Skin epidermis (tissue), 12 donors: ENCODE results near the gene NPC1.
"Not testable (repeated sequence)": the region's sequence is repeated elsewhere in the genome, so short reads cannot be mapped to it uniquely, and the experiment has no call there.

Experiments used
- H3K27ac ChIP-seq, 21 experiments: fragments of 200-600 bp; sonication (generic) in 11 of 21; one replicate each; pipeline ENCODE4 v1.5.0; 2020; ENCODE audit warnings: mild to moderate bottlenecking in 3 of 21, inconsistent platforms in 2 of 21, moderate library complexity in 2 of 21
- H3K4me3 ChIP-seq, 7 experiments: fragments of 200-600 bp; sonication (generic) in 2 of 7; one replicate each; pipeline ENCODE4 v1.5.0; 2020; ENCODE audit warnings: inconsistent platforms in 2 of 7, mild to moderate bottlenecking in 2 of 7, moderate library complexity in 1 of 7

NPC1 gene

DNA sequence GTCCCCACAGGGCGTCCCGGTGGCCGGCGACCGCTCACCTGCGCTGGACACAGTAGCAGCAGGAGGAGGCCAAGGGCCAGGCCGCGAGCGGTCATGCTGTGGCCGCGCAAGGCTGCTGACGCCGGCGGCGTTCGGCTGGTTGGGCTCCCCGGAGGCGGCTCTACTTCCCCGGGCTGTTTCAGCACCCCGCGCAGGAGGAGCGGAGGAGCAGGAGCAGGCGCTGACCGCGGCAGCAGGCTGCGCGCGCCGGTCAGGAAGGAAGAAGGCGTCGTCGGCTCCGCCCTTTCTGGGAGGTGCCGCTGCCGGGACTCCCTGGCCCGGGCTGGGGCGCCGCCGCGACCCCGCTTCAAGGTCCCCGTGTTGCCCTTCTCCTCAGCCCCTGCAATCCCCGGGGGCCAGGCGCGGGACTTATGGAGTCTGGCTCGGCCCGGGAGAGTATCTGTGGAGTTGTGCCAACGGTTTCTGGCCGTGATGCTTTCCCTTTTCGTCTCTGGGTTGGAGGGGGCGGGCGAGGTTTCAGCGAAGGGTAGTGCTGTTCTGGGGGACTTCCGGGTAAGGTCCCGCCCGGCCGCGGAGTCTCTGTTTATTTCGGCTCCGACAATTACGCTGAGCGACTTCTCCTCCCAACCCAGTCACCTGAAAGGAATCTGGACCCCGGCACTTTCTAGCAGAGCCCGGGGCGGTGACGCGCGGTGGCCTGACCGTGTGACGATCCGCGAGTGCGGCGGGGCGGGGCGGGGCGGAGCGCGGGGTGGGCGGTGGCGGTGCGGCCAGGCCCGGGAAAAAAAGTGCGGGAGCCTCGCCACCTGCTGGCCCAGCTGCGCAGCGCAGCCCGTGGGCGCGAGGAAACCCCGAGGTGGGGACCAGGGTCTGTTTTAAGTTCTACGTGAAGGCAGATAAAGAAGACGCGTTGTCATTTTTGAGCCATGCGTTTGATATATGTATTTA is at the start of gene NPC1:
Gene NPC1, minus strand, starts transcription at position 258 of the 948 bp plus-strand sequence. Its CDS starts 163 bp downstream, at position 95.
- H3K27ac ChIP-seq, result peak within 1 kb of the TSS; percentile 89 to 100 (median 97)
- H3K4me3 ChIP-seq, result peak within 1 kb of the TSS; percentile 52 to 98 (median 87)

DNA sequence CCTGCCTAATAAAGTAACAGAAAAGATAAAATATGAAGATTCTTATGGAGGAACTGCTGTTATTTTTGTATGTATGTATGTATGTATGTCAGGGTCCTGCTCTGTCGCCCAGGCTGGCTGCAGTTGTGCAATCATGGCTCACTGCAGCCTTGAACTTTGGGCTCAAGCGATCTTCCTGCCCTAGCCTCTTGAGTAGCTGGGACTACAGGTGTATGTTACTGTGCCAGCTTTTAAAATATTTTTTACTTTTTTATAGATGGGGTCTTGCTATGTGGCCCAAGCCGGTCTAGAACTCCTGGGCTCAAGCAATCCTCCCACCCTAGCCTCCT is 49.7 kb upstream of the NPC1 start:
- H3K27ac ChIP-seq, result no peak overlapping the region
- H3K4me3 ChIP-seq, result no peak overlapping the region

GRCh38 chr18:23635283-23636070 is 49.2 kb upstream of the NPC1 start:
- Histone ChIP-seq H3K4me3 (no peak overlapping the region), H3K27ac (no peak overlapping the region)

- Histone ChIP-seq H3K27ac (no peak overlapping the region), H3K4me3 (no peak overlapping the region)
Measured at GRCh38 chr18:23634692-23635091, 48.4 kb upstream of the NPC1 start.

DNA sequence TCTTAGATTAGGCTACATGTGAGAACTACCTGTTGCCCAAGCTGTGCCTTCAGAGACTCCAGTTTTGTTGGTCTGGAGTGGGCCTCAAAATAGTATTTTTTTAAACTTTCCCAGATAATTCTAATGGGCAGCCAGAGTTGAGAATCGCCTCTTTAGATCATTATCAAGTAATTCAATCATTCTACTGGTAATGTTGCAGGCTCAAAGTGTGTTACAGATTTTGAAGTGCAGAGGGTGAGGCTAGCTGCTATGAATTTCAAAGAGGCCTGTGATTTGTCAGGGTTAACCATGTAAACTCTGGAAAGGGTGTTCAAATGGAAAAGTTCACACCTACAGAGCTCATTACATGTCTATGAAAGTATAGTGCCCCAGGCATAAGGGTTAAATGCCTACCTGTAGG is 46.3 kb upstream of the NPC1 start:
- H3K27ac ChIP-seq, result no peak overlapping the region
- H3K4me3 ChIP-seq, result no peak overlapping the region

GRCh38 chr18:23631746-23632145 is 45.4 kb upstream of the NPC1 start:
- Histone ChIP-seq H3K4me3 (no peak overlapping the region), H3K27ac (no peak overlapping the region)

- no peak overlapping the region for H3K4me3 ChIP-seq
- no peak overlapping the region for H3K27ac ChIP-seq
Measured at GRCh38 chr18:23631312-23631711, 45.0 kb upstream of the NPC1 start.

DNA sequence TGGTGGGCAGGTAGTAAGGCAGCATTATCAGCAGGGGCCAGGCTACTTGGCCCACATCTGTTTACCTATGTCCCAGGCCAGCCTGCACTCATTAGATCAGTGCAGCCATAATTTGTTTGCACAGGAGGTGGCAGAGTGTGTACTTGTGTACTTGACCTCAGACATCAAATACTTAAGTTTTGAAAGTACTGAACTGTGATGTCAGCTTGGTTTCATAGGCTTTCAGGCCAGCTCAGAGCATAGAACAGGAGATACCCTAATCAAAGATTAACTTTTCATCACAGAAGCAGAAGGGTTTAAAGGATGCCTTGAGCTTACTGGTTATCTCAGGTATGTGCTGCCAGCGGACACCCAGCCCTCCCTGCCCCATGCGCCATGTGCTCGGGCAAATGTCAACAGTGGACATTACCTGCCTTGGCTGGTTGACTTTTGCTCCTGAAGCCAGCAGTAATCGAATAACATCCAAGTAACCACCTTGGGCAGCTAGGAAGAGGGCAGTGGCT is 43.2 kb upstream of the NPC1 start:
- Histone ChIP-seq H3K4me3 (no peak overlapping the region), H3K27ac (no peak overlapping the region)

DNA sequence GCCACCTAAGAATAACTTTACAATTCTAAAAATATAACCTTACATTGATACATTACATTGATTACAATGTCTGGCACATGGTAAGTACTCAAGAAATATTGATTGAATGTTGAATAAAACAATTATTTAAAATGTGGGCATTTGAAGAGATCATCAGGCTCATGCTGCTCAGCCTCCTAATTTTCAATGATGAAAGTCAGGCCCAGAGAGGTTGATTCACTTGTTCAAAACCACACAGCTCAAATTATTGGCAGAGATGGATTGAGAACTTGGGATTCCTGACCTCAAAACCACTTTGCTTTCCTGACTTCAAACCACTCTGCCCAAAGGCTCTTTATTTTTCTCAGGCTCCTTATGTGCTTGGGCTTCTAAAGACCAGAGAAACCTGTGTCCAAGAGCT is 41.7 kb upstream of the NPC1 start:
- Histone ChIP-seq H3K27ac (no peak overlapping the region), H3K4me3 (no peak overlapping the region)

GRCh38 chr18:23627321-23627720 is 41.0 kb upstream of the NPC1 start:
- Histone ChIP-seq H3K27ac (peak overlapping the region in 1 of 21 experiments; percentile 22), H3K4me3 (no peak overlapping the region)

DNA sequence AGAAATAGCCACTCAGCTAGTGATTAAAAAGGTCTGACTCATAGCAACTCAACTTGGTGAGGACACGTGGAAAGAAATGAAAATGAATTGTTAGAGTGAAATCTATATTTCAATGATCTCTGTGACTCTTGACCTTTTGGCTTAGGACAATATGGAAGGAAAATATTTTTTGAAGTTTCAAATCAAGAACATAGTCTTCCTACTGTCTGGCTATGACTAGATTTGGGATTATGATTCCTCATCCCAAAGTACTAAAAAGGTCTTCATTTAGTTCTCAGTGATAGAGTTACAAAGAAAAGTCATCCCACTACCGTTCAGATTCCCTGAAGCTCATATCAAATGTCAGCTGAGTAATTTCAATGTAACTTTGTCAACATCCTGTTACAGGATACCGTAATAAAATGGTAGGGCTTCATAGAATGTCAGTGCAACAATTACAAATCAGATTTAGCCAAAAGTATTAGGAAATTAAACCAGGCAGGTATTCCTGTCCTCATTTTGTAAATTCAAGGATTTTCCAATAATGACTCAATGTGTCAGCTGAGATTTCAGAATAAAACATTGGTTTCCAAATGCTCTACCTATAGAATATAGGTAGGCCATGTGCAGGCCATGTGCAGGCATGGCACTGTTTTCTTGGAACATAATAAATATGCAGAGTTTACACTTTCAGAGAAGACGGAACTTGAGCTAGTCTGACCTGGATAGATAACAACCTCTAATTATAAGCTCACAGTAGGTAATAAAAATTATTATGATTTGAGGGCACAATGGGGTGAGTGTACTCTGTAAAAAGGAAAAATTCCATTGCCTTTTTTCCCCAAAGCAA is 40.4 kb upstream of the NPC1 start:
- Histone ChIP-seq H3K4me3 (no peak overlapping the region), H3K27ac (peak overlapping the region in 4 of 21 experiments; percentile 2 to 23 (median 18))

GRCh38 chr18:23623040-23623439 is 36.7 kb upstream of the NPC1 start:
- Histone ChIP-seq H3K4me3 (no peak overlapping the region), H3K27ac (no peak overlapping the region)

DNA sequence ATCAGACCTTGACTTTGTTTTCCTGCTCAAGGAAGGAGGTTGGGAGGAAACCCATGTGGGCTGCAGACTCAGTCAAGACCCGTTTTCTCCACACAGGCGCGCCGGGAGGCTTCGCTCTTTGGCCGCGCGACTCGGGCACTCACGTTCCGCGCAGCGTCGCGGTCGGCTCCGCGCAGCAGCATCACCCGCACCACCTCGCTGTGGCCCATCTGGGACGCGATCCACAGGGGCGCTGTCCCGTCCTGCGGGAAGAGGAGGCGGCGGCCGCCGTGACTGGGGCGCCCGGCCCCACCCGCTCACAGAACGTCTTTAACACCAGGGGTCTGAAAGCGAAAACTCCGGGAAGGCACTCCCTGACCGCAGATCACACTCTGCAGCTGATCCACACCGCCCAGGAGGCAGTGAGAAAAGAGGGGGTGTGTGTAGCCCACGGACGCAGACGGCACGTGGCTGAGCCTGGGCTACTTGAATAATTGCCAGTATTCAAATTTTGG is 33.1 kb upstream of the NPC1 start:
- peak overlapping the region in 6 of 21 experiments; percentile 9 to 35 (median 19) for H3K27ac ChIP-seq
- H3K4me3 ChIP-seq, result peak overlapping the region; percentile 20 to 44 (median 25)

- Histone ChIP-seq H3K4me3 (peak overlapping the region; percentile 20 to 44 (median 25)), H3K27ac (peak overlapping the region in 5 of 21 experiments; percentile 12 to 35 (median 21))
Measured at GRCh38 chr18:23618862-23619387, 32.6 kb upstream of the NPC1 start.

- Histone ChIP-seq H3K4me3 (no peak overlapping the region), H3K27ac (no peak overlapping the region)
Measured at GRCh38 chr18:23617412-23618014, 31.2 kb upstream of the NPC1 start.

DNA sequence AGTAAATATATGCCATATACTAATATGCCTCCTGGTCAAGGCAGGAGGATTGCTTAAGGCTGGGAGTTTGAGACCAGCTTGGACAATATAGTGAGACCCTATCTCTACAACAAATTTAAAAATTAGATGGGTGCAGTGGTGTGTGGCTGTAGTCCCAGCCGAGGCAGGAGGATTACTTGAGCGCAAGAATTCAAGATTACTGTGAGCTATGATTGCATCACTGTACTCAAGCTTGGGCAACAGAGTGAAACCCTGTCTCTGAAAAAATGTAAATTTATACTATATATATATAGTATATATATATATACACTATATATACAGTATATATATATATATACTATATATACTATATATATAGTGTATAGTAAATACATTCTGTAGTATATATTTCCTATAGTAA is 30.0 kb upstream of the NPC1 start:
- H3K27ac ChIP-seq, result no peak overlapping the region

GRCh38 chr18:23614891-23615290 is 28.6 kb upstream of the NPC1 start:
- no peak overlapping the region for H3K4me3 ChIP-seq
- no peak overlapping the region for H3K27ac ChIP-seq

More for the DNA sequence above, 30.0 kb upstream of the NPC1 start:
- no peak overlapping the region for H3K4me3 ChIP-seq

DNA sequence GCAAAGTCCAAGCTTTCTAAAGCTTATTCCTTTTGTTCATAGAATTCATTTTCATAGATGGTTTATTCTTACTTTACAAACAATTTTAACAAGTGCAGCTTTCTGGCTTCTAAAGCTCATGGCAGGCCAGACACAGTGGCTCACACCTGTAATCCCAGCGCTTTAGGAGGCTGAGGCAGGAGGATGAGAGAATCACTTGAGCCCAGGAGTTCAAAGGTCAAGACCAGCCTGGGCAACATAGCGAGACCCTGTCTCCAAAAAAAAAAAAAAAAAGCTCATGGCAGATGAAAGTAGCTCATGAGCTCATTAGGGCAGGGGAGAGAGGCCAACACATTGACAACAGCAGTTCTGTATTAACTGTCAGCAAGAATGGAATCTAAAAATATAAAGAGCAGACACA is 28.1 kb upstream of the NPC1 start:
- no peak overlapping the region for H3K27ac ChIP-seq
- H3K4me3 ChIP-seq, result no peak overlapping the region

GRCh38 chr18:23613091-23613475 is 26.8 kb upstream of the NPC1 start:
- H3K27ac ChIP-seq, H3K4me3 ChIP-seq: not testable (repeated sequence)
